Astrocyte of the cerebellum (primary cell): Measurements from ENCODE around the gene CSTF1.
A peak's percentile ranks its signal among the peaks of the same experiment; 100 is the strongest.

Source experiments
- DNase-seq: peaks from one replicate; pipeline ENCODE4 v3.0.0-alpha.2; 2011; ENCODE audit warnings: low read depth
- H3K4me3 ChIP-seq: 2 replicates; pipeline ENCODE4 v1.5.1; 2011; ENCODE audit warnings: mild to moderate bottlenecking, low read depth, low read length, moderate library complexity
- CTCF ChIP-seq: IDR thresholded peaks from 2 replicates; pipeline ENCODE4 v1.5.1; 2012; ENCODE audit warnings: low read length, low read depth, moderate library complexity, mild to moderate bottlenecking; ENCODE audit errors: missing control alignments
- in situ Hi-C: cut with HindIII; loops from 2 replicates; pipeline ENCODE4 v1.10.0; 2017; ENCODE audit warnings: low sequenced_read_pairs

The CSTF1 gene

GRCh38 chr20:56368351-56369134 is 23.9 kb upstream of the CSTF1 start:
- no peak overlapping the region for H3K4me3 ChIP-seq
- in situ Hi-C loops, result no loop called here
- no peak for DNase-seq
- TF ChIP-seq CTCF, result no peak

GRCh38 chr20:56369179-56369578 is 23.3 kb upstream of the CSTF1 start:
- in situ Hi-C loops, result no loop called here
- no peak for TF ChIP-seq CTCF
- no peak overlapping the region for H3K4me3 ChIP-seq
- DNase-seq, result no peak

GRCh38 chr20:56371977-56372376 is 20.5 kb upstream of the CSTF1 start:
- no peak overlapping the region for H3K4me3 ChIP-seq
- TF ChIP-seq CTCF, result no peak
- in situ Hi-C loops, result no loop called here
- no peak for DNase-seq

GRCh38 chr20:56372850-56373249 is 19.6 kb upstream of the CSTF1 start:
- no peak for DNase-seq
- in situ Hi-C loops, result no loop called here
- H3K4me3 ChIP-seq, result no peak overlapping the region
- no peak for TF ChIP-seq CTCF

GRCh38 chr20:56373942-56374341 is 18.5 kb upstream of the CSTF1 start:
- in situ Hi-C loops, result no loop called here
- no peak overlapping the region for H3K4me3 ChIP-seq
- peak; percentile 70 for DNase-seq
- no peak for TF ChIP-seq CTCF

- TF ChIP-seq CTCF, result no peak
- DNase-seq, result no peak
- in situ Hi-C loops, result no loop called here
Observed at GRCh38 chr20:56376331-56376730, 16.1 kb upstream of the CSTF1 start.

GRCh38 chr20:56378386-56378785 is 14.1 kb upstream of the CSTF1 start:
- no peak for DNase-seq
- no peak overlapping the region for H3K4me3 ChIP-seq
- in situ Hi-C loops, result no loop called here
- TF ChIP-seq CTCF, result no peak

More at GRCh38 chr20:56376331-56376730, 16.1 kb upstream of the CSTF1 start:
- no peak overlapping the region for H3K4me3 ChIP-seq
